IMR-90 (cell line): ENCODE data around the gene TAF4B. TPM values are rescaled to one million over a fixed set of nuclear protein-coding genes. Genes with fewer than 3 reads are reported as not detected.

Experiments
- ATAC-seq: fragments of 200-7000 bp; cut with Tn5 transposase; 2 replicates; pipeline ENCODE4 v1.9.1; 2020; ENCODE audit warnings: low read depth, mild to moderate bottlenecking, moderate library complexity
- BruUV-seq: library from RNA; stranded (reverse); fragments of 400-500 nt; replicated peaks from 2 replicates; lab custom pipeline; 2021; lab: Mats Ljungman, UMichigan
- CTCF ChIA-PET: fragments of 300-600 bp; formaldehyde crosslinking; extraction: SDS; loops from one replicate; lab custom pipeline; 2021; ENCODE audit warnings: antibody characterized with exemption; lab: Yijun Ruan, JAX
- POLR2A ChIA-PET: fragments of 300-600 bp; sonication (Branson Sonifier 250); formaldehyde crosslinking; loops from one replicate; lab custom pipeline; 2022; ENCODE audit warnings: antibody characterized with exemption; ENCODE audit not compliant: unreplicated experiment; lab: Charles Lee
- DNase-seq: peaks from one replicate; pipeline ENCODE4 v3.0.0; 2013
- H2AFZ ChIP-seq: replicated peaks from 2 replicates; pipeline ENCODE3; 2013; ENCODE audit warnings: low read length, mild to moderate bottlenecking; ENCODE audit not compliant: poor library complexity
- H2AK5ac ChIP-seq: 2 replicates; pipeline ENCODE4 v1.6.1; 2013; ENCODE audit warnings: low read depth, low read length, inconsistent platforms
- H2AK9ac ChIP-seq: replicated peaks from 2 replicates; pipeline ENCODE3; 2013; ENCODE audit warnings: mild to moderate bottlenecking, low read depth, low read length, moderate library complexity; ENCODE audit not compliant: poor library complexity
- H2BK120ac ChIP-seq: 2 replicates; pipeline ENCODE4 v1.6.1; 2013; ENCODE audit warnings: low read depth, low read length, inconsistent platforms
- H2BK15ac ChIP-seq: 3 replicates; pipeline ENCODE4 v1.6.1; 2013; ENCODE audit warnings: low read depth, low read length, inconsistent platforms
- H2BK20ac ChIP-seq: 2 replicates; pipeline ENCODE4 v1.6.1; 2013; ENCODE audit warnings: low read depth, mild to moderate bottlenecking, inconsistent platforms, low read length, moderate library complexity
- H2BK5ac ChIP-seq: 2 replicates; pipeline ENCODE4 v1.6.1; 2013; ENCODE audit warnings: mild to moderate bottlenecking, low read depth, low read length, inconsistent platforms; ENCODE audit not compliant: poor library complexity, severe bottlenecking
- H3K14ac ChIP-seq: replicated peaks from 2 replicates; pipeline ENCODE4 v1.6.1; 2013; ENCODE audit warnings: low read depth, low read length, inconsistent platforms
- H3K18ac ChIP-seq: 2 replicates; pipeline ENCODE4 v1.6.1; 2013; ENCODE audit warnings: low read depth, low read length, control low read depth
- H3K23ac ChIP-seq: 2 replicates; pipeline ENCODE4 v1.6.1; 2013; ENCODE audit warnings: low read depth, low read length, inconsistent platforms
- H3K27ac ChIP-seq: 2 replicates; pipeline ENCODE4 v1.5.1; 2013; ENCODE audit warnings: mild to moderate bottlenecking, control low read depth, low read length; ENCODE audit not compliant: insufficient read depth
- H3K27me3 ChIP-seq: 2 replicates; pipeline ENCODE4 v1.6.1; 2013; ENCODE audit warnings: low read length; ENCODE audit not compliant: control insufficient read depth, insufficient read depth
- H3K36me3 ChIP-seq: 2 replicates; pipeline ENCODE4 v1.6.1; 2013; ENCODE audit warnings: low read length, mixed read lengths; ENCODE audit not compliant: control insufficient read depth, insufficient read depth
- H3K4ac ChIP-seq: 2 replicates; pipeline ENCODE4 v1.6.1; 2013; ENCODE audit warnings: low read depth, low read length, inconsistent platforms
- H3K4me1 ChIP-seq: 2 replicates; pipeline ENCODE4 v1.6.1; 2013; ENCODE audit warnings: low read length, mixed read lengths; ENCODE audit not compliant: control insufficient read depth, insufficient read depth
- H3K4me2 ChIP-seq: 2 replicates; pipeline ENCODE4 v1.6.1; 2013; ENCODE audit warnings: low read depth, mild to moderate bottlenecking, control low read depth, low read length, moderate library complexity
- H3K4me3 ChIP-seq: 2 replicates; pipeline ENCODE4 v1.5.1; 2013; ENCODE audit warnings: low read depth, mild to moderate bottlenecking, control low read depth, low read length, moderate library complexity; ENCODE audit not compliant: insufficient read depth
- H3K56ac ChIP-seq: 2 replicates; pipeline ENCODE4 v1.6.1; 2013; ENCODE audit warnings: low read length, inconsistent platforms; ENCODE audit not compliant: insufficient read depth; ENCODE audit errors: extremely low read depth
- H3K79me1 ChIP-seq, 2 experiments: 2 replicates each; pipeline ENCODE4 v1.6.1; 2013; ENCODE audit warnings: low read length in 2 of 2, inconsistent platforms in 1 of 2, low read depth in 1 of 2
- H3K9ac ChIP-seq: 2 replicates; pipeline ENCODE4 v1.6.1; 2013; ENCODE audit warnings: low read depth, low read length, control low read depth
- H3K9me1 ChIP-seq: 2 replicates; pipeline ENCODE4 v1.6.1; 2013; ENCODE audit warnings: low read length, inconsistent platforms; ENCODE audit not compliant: insufficient read depth
- H3K9me3 ChIP-seq: 2 replicates; pipeline ENCODE4 v1.6.1; 2013; ENCODE audit warnings: low read length; ENCODE audit not compliant: control insufficient read depth, insufficient read depth
- H4K20me1 ChIP-seq: 2 replicates; pipeline ENCODE4 v1.6.1; 2013; ENCODE audit warnings: low read length, inconsistent platforms; ENCODE audit not compliant: insufficient read depth
- H4K5ac ChIP-seq: 2 replicates; pipeline ENCODE4 v1.6.1; 2013; ENCODE audit warnings: mild to moderate bottlenecking, low read depth, low read length, control low read depth
- H4K8ac ChIP-seq, 2 experiments: 2 replicates each; pipeline ENCODE4 v1.6.1; 2013; ENCODE audit warnings: low read depth in 2 of 2, low read length in 2 of 2, control low read depth in 1 of 2, inconsistent platforms in 1 of 2
- H4K91ac ChIP-seq: 2 replicates; pipeline ENCODE4 v1.6.1; 2013; ENCODE audit warnings: low read depth, low read length, inconsistent platforms; ENCODE audit not compliant: insufficient read depth
- BHLHE40 ChIP-seq: fragments of 150-350 bp; IDR thresholded peaks from 2 replicates; pipeline ENCODE4 v1.6.1; 2016; ENCODE audit warnings: mild to moderate bottlenecking, low read depth, low read length
- CEBPB ChIP-seq: IDR thresholded peaks from 2 replicates; pipeline ENCODE4 v1.6.1; 2012; ENCODE audit warnings: low read depth, low read length, improper control_type of control experiment
- CHD1 ChIP-seq: IDR thresholded peaks from 2 replicates; pipeline ENCODE4 v1.6.1; 2012; ENCODE audit warnings: low read depth, low read length, improper control_type of control experiment
- CTCF ChIP-seq: conservative IDR thresholded peaks from 2 replicates; pipeline ENCODE4 v1.5.1; 2012; ENCODE audit warnings: mild to moderate bottlenecking, low read depth, low read length, improper control_type of control experiment
- FOS ChIP-seq: fragments of 150-350 bp; IDR thresholded peaks from 2 replicates; pipeline ENCODE4 v1.6.1; 2016; ENCODE audit warnings: low read depth, low read length
- MAFK ChIP-seq: IDR thresholded peaks from 2 replicates; pipeline ENCODE4 v1.6.1; 2012; ENCODE audit warnings: low read depth, low read length, improper control_type of control experiment
- MAZ ChIP-seq: IDR thresholded peaks from 2 replicates; pipeline ENCODE4 v1.6.1; 2012; ENCODE audit warnings: low read depth, mild to moderate bottlenecking, low read length, improper control_type of control experiment, moderate library complexity, borderline replicate concordance
- POLR2A ChIP-seq: IDR thresholded peaks from 2 replicates; pipeline ENCODE4 v1.6.1; 2012; ENCODE audit warnings: mild to moderate bottlenecking, low read depth, low read length
- RCOR1 ChIP-seq: IDR thresholded peaks from 2 replicates; pipeline ENCODE4 v1.6.1; 2012; ENCODE audit warnings: mild to moderate bottlenecking, low read length, improper control_type of control experiment; ENCODE audit not compliant: insufficient replicate concordance
- RFX5 ChIP-seq: IDR thresholded peaks from 2 replicates; pipeline ENCODE4 v1.8.0; 2012; ENCODE audit warnings: low read depth, mild to moderate bottlenecking, low read length, moderate library complexity
- SMC3 ChIP-seq: fragments of 150-350 bp; IDR thresholded peaks from 2 replicates; pipeline ENCODE4 v1.6.1; 2016; ENCODE audit warnings: low read depth, mild to moderate bottlenecking, antibody characterized with exemption, low read length, moderate library complexity
- USF2 ChIP-seq: fragments of 150-350 bp; IDR thresholded peaks from 2 replicates; pipeline ENCODE4 v1.6.1; 2017; ENCODE audit warnings: mild to moderate bottlenecking, antibody characterized with exemption, low read length, low read depth
- WGBS, 2 experiments: methylation state at CpG; one replicate each; pipeline versions ENCODE4 v1.1.5 to v1.1.7; 2013; ENCODE audit warnings: missing lambda C conversion rate in 2 of 2; ENCODE audit not compliant: insufficient read length in 1 of 2; ENCODE audit errors: extremely low coverage in 2 of 2; 5-methylcytosine and 5-hydroxymethylcytosine counted together
- dilution Hi-C: fragments of 300-500 bp; cut with HindIII; formaldehyde crosslinking; loops from one replicate; pipeline ENCODE4 v1.14.3; 2018; ENCODE audit warnings: low sequenced_read_pairs; ENCODE audit not compliant: unreplicated experiment
- in situ Hi-C: fragments of 300-500 bp; cut with MboI; formaldehyde crosslinking; loops from 3 replicates; pipeline ENCODE4 v1.14.3; 2019; ENCODE audit warnings: low sequenced_read_pairs, inconsistent platforms, mixed read lengths
- intact Hi-C: fragments of 100-400 bp; cut with micrococcal nuclease; formaldehyde crosslinking; loops from 2 replicates; pipeline ENCODE4 v1.10.0; 2022
- polyA plus RNA-seq, 3 experiments: library from polyadenylated mRNA; depleted of rRNA; stranded (reverse); fragments of >200 nt; gene quantifications; 2 replicates each; pipeline ENCODE4 v1.2.3, GENCODE V29; 2012; ENCODE audit warnings: low replicate concordance in 1 of 3
- total RNA-seq: library from RNA; depleted of rRNA; stranded (reverse); fragments of >200 nt; gene quantifications from 2 replicates; pipeline ENCODE4 v1.2.3, GENCODE V29; 2012

TAF4B gene
- total and polyA plus RNA-seq, 2 of the 4 experiments (the other 2 are of a cell fraction), result 0.38 to 1.1 TPM

DNA sequence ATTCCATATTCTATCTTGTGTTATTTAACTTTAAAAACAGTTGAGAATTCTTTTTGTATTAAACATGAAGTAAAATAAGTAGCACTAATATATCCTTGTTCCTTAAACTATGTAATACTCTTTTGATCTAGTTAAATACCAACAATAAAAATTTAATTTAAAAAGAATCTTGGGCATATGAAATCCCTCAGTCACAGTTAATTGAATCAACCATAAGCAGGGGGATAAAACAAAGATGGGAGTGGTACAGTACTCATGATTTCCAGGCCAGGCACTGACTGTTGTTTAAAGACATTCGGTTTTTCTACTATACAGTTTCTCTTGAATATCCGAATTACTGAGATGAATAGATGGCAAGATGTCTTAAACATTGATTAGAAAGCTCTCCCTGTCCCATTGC lies 99.5 kb downstream of the TAF4B start:
- no CpG with 5 or more reads among the region's 2 CpGs for WGBS, 2 experiments
- intact Hi-C loops, result no loop called here
- H3K4me3 ChIP-seq, result no peak overlapping the region
- no peak overlapping the region for H3K9ac ChIP-seq
- H2BK15ac ChIP-seq, result no peak overlapping the region
- H4K20me1 ChIP-seq, result no peaks in the 10 kb centered on the region
- no peak overlapping the region for H3K4me2 ChIP-seq
- H2AK9ac ChIP-seq, result no peak overlapping the region
- H2BK120ac ChIP-seq, result no peak overlapping the region
- in situ Hi-C loops, result no loop called here
- H2AK5ac ChIP-seq, result no peak overlapping the region
- H3K27ac ChIP-seq, result no peak overlapping the region
- H2AFZ ChIP-seq, result no peak overlapping the region
- no peak overlapping the region for H3K56ac ChIP-seq
- no peak for TF ChIP-seq RCOR1
- no peak for TF ChIP-seq CEBPB
- no peak for TF ChIP-seq MAFK
- TF ChIP-seq RFX5, result no peak
- no peak for TF ChIP-seq BHLHE40
- no peak for TF ChIP-seq FOS
- no peak for TF ChIP-seq POLR2A
- TF ChIP-seq SMC3, result no peak
- no peak for TF ChIP-seq USF2
- no peak for TF ChIP-seq CHD1
- TF ChIP-seq CTCF, result no peak
- TF ChIP-seq MAZ, result no peak
- H3K36me3 ChIP-seq, result no peaks in the 10 kb centered on the region
- DNase-seq, result no peak
- no peaks in the 10 kb centered on the region for H3K27me3 ChIP-seq
- BruUV-seq, result no TSS peak
- CTCF ChIA-PET, result no interaction called here
- no peak overlapping the region for H3K14ac ChIP-seq
- H3K23ac ChIP-seq, result no peak overlapping the region
- H4K91ac ChIP-seq, result no peak overlapping the region
- H3K18ac ChIP-seq, result no peak overlapping the region
- dilution Hi-C loops, result no loop called here
- no peaks in the 10 kb centered on the region for H3K79me1 ChIP-seq
- H2BK20ac ChIP-seq, result no peak overlapping the region
- H4K8ac ChIP-seq, result no peak overlapping the region
- no peaks in the 10 kb centered on the region for H3K9me3 ChIP-seq
- no peaks in the 10 kb centered on the region for H3K4me1 ChIP-seq
- no peak for ATAC-seq
- POLR2A ChIA-PET, result no interaction called here
- H2BK5ac ChIP-seq, result no peak overlapping the region
- H3K9me1 ChIP-seq, result no peaks in the 10 kb centered on the region
- no peak overlapping the region for H3K4ac ChIP-seq
- H4K5ac ChIP-seq, result no peak overlapping the region
